ENCODE data around the gene UVRAG. TPM values are rescaled to one million over a fixed set of nuclear protein-coding genes. Genes with fewer than 3 reads are reported as not detected.

Gene UVRAG
- total and polyA plus RNA-seq, 2 of the 13 experiments (the other 11 are each of a cell fraction or from before 2014, with no cell fraction given), result 9.7 to 17.3 TPM

GRCh38 chr11:76054330-76054729 is 239.3 kb downstream of the UVRAG start:
- in situ Hi-C loops (cut with HindIII; ENCODE audit: extremely low pct_ligation_motif_present, low pct_unique_long_range_greater_than_20kb) (no loop called here), intact Hi-C loops (cut with micrococcal nuclease; ENCODE audit: unreplicated experiment) (no loop called here)
- BruUV-seq (replicated peaks), result no TSS peak
- DNase-seq (ENCODE audit: low spot score) (no peak), FAIRE-seq (no peak), ATAC-seq (no peak)
- Histone ChIP-seq H3K4me2 (ENCODE audit: low read depth, low read length) (no peak overlapping the region), H3K27ac (ENCODE audit: extremely low read length, insufficient read depth, low read length) (no peak overlapping the region), H3K4me1 (ENCODE audit: insufficient read depth, low read length) (peaks cover 10% of the 10 kb centered on the region), H3K79me2 (ENCODE audit: insufficient read depth, low read length) (no peaks in the 10 kb centered on the region), H3K9ac (ENCODE audit: insufficient read depth, low read depth, low read length) (no peak overlapping the region), H3K36me3 (replicated peaks in 1 of 2; ENCODE audit: control insufficient read depth in 1 of 2, insufficient read depth in 2 of 2, low read length in 2 of 2) (no peaks in the 10 kb centered on the region; a peak in 2 of 5 replicates), H3K9me3 (ENCODE audit: low read length) (no peaks in the 10 kb centered on the region), H4K20me1 (ENCODE audit: insufficient read depth, low read length) (no peaks in the 10 kb centered on the region), H2AFZ (ENCODE audit: low read length) (no peak overlapping the region), H3K4me3 (replicated peaks in 1 of 3; ENCODE audit: insufficient read depth in 1 of 3, low read depth in 2 of 3, low read length in 3 of 3) (no peak overlapping the region), H3K27me3 (ENCODE audit: control insufficient read depth in 1 of 2, insufficient read depth in 2 of 2, low read length in 2 of 2) (no peaks in the 10 kb centered on the region)
- CTCF ChIA-PET (ENCODE audit: low intra/inter-chr PET ratio, low total read pairs), result no interaction called here
- POLR2A ChIA-PET, result no interaction called here
- 98% methylated on average over 3 of the region's 3 CpGs for WGBS (ENCODE audit: low lambda C conversion rate)
- no peak for TF ChIP-seq FOXO1 (CRISPR knock-in tag; IDR thresholded peaks at IDR 0.05)
- no peak for TF ChIP-seq MEIS2 (CRISPR knock-in tag; IDR thresholded peaks at IDR 0.05)
- TF ChIP-seq ZNF619 (CRISPR knock-in tag; IDR thresholded peaks at IDR 0.05), result no peak
- TF ChIP-seq ZSCAN29 (CRISPR knock-in tag; conservative IDR thresholded peaks at IDR 0.05), result no peak
- TF ChIP-seq ZNF646 (CRISPR knock-in tag; IDR thresholded peaks at IDR 0.05), result no peak
- TF ChIP-seq CHCHD3 (CRISPR knock-in tag; IDR thresholded peaks at IDR 0.05), result no peak
- TF ChIP-seq FUBP1 (CRISPR knock-in tag; IDR thresholded peaks at IDR 0.05; ENCODE audit: borderline replicate concordance), result no peak
- no peak for TF ChIP-seq PAX8 (CRISPR knock-in tag; IDR thresholded peaks at IDR 0.05; ENCODE audit: borderline replicate concordance)
- no peak for TF ChIP-seq ZNF687 (CRISPR knock-in tag; IDR thresholded peaks at IDR 0.05)
- TF ChIP-seq HMGA1 (CRISPR knock-in tag; conservative IDR thresholded peaks at IDR 0.05), result no peak
- TF ChIP-seq ZNF143 (CRISPR knock-in tag; IDR thresholded peaks at IDR 0.05), result no peak
- TF ChIP-seq ZSCAN22 (CRISPR knock-in tag; IDR thresholded peaks at IDR 0.05), result no peak
- TF ChIP-seq ESRRA (CRISPR knock-in tag; IDR thresholded peaks at IDR 0.05; ENCODE audit: low read depth), result no peak
- TF ChIP-seq ZNF124 (CRISPR knock-in tag; IDR thresholded peaks at IDR 0.05), result no peak

Measured in HepG2 (cell line).